Nephron (organoid): Measurements from ENCODE around the gene CEP164.

Experiments used
- H3K27ac Mint-ChIP-seq, 3 experiments: 2 replicates each; pipeline ENCODE4 v1.8.0; 2020; ENCODE audit warnings: mixed read lengths in 3 of 3, mild to moderate bottlenecking in 2 of 3, moderate library complexity in 1 of 3
- H3K27me3 Mint-ChIP-seq: 2 replicates; pipeline ENCODE4 v1.8.0; 2021; ENCODE audit warnings: low read depth, mild to moderate bottlenecking, moderate library complexity, mixed read lengths
- H3K36me3 Mint-ChIP-seq: 2 replicates; pipeline ENCODE4 v1.8.0; 2020; ENCODE audit warnings: low read depth, mixed read lengths
- H3K4me1 Mint-ChIP-seq: 2 replicates; pipeline ENCODE4 v1.8.0; 2020; ENCODE audit warnings: mixed read lengths
- H3K4me3 Mint-ChIP-seq, 3 experiments: 2 replicates each; pipeline ENCODE4 v1.8.0; 2020; ENCODE audit warnings: mild to moderate bottlenecking in 3 of 3, mixed read lengths in 3 of 3, moderate library complexity in 2 of 3
- H3K9me3 Mint-ChIP-seq: 2 replicates; pipeline ENCODE4 v1.8.0; 2020; ENCODE audit warnings: mixed read lengths
- TF ChIP-seq, protein P1 (sequence below), 3 experiments: fragments of 200-600 bp; sonication (generic); IDR thresholded peaks; one replicate each; pipeline ENCODE4 v1.5.0; 2021; ENCODE audit warnings: antibody characterized with exemption in 3 of 3; ENCODE audit not compliant: unreplicated experiment in 3 of 3

CEP164 gene

DNA sequence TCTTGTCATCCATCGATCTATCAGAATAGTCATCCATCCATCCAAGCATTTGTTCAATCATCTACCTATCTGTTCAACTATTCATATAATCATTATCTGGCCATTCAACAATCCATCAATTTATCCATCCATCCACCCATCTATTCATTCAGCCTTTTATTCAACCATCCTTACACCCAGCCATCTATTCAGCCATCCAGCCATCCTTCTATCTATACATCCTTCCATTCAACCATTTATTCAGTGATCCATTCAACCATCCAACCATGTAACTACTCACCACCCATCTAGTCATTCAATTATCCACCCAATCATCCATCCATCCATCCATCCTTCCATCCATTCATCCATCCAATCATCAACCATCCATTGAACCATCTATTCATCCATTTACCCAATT is 106.8 kb downstream of the CEP164 start:
- Mint-ChIP-seq H3K27ac (no peak overlapping the region), H3K9me3 (no peaks in the 10 kb centered on the region), H3K4me3 (no peak overlapping the region), H3K4me1 (no peaks in the 10 kb centered on the region), H3K36me3 (no peaks in the 10 kb centered on the region), H3K27me3 (peaks cover 26% of the 10 kb centered on the region)
- TF ChIP-seq, protein P1, sequence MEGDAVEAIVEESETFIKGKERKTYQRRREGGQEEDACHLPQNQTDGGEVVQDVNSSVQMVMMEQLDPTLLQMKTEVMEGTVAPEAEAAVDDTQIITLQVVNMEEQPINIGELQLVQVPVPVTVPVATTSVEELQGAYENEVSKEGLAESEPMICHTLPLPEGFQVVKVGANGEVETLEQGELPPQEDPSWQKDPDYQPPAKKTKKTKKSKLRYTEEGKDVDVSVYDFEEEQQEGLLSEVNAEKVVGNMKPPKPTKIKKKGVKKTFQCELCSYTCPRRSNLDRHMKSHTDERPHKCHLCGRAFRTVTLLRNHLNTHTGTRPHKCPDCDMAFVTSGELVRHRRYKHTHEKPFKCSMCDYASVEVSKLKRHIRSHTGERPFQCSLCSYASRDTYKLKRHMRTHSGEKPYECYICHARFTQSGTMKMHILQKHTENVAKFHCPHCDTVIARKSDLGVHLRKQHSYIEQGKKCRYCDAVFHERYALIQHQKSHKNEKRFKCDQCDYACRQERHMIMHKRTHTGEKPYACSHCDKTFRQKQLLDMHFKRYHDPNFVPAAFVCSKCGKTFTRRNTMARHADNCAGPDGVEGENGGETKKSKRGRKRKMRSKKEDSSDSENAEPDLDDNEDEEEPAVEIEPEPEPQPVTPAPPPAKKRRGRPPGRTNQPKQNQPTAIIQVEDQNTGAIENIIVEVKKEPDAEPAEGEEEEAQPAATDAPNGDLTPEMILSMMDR (IDR thresholded peaks at IDR 0.05; ENCODE audit: unreplicated experiment in 3 of 3), result no peak

DNA sequence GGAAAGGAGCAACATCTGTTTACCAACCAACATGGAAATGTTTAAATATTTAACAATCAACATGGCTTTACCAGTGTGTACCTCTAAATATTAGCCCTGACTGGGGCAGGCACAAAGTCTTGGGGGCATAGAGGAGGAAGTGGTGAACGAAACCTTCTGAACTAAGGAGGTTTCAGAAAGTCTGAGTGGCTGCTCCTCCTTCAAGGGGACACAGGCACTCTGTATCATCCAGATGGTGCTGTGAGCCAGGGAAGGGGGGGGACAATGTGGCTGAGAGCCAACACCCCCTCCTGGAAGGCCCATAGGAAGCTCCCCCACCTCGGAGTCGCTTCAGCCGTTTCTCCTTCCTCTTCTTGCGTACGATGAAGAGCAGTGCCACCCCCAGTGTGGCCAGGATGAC is 107.7 kb downstream of the CEP164 start:
- Mint-ChIP-seq H3K27me3 (peaks cover 30% of the 10 kb centered on the region), H3K27ac (no peak overlapping the region), H3K9me3 (no peaks in the 10 kb centered on the region), H3K36me3 (no peaks in the 10 kb centered on the region), H3K4me1 (no peaks in the 10 kb centered on the region), H3K4me3 (no peak overlapping the region)
- TF ChIP-seq, protein P1 (IDR thresholded peaks at IDR 0.05; ENCODE audit: unreplicated experiment in 3 of 3), result no peak

DNA sequence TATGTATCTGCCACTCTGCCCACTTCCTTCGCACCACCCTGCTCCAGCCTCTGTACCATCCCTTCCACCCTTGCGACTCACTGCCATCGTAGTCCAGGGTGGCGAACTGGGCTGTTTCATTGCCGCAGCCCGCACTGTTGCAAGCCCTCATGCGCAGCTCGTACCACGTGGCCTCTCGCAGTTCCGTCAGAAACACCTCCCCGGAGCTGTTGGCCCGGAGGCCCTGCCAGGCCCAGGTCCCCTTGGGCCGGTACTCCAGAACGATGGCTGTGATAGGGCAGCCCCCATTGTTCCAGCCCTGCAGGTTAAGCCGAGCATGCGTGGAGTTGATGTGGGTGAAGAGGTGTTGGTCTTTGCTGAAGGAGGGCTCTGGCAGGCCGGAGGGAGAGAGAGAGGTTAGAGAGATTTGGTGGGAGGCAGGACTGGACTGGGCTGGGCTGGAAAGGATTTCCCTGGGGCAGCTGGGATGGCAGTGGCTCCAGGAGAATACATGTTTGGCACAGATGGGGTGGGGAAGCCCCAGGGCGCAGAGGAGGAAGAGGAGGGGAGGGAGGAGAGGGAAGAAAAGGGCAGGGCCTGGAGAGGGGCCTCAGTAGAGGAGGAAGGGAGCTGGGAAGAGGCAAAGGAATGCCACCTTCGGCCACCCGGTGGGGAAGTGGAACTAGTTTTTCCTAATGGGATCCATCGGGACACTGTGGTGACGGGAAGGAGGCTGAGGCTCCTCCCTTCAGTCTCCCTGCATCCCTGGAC is 109.6 kb downstream of the CEP164 start:
- no peak overlapping the region for H3K4me3 Mint-ChIP-seq
- no peak overlapping the region for H3K27ac Mint-ChIP-seq
- H3K36me3 Mint-ChIP-seq, result no peaks in the 10 kb centered on the region
- H3K27me3 Mint-ChIP-seq, result peaks cover 26% of the 10 kb centered on the region
- TF ChIP-seq, protein P1 (IDR thresholded peaks at IDR 0.05; ENCODE audit: unreplicated experiment in 3 of 3), result no peak
- no peaks in the 10 kb centered on the region for H3K9me3 Mint-ChIP-seq
- H3K4me1 Mint-ChIP-seq, result no peaks in the 10 kb centered on the region

DNA sequence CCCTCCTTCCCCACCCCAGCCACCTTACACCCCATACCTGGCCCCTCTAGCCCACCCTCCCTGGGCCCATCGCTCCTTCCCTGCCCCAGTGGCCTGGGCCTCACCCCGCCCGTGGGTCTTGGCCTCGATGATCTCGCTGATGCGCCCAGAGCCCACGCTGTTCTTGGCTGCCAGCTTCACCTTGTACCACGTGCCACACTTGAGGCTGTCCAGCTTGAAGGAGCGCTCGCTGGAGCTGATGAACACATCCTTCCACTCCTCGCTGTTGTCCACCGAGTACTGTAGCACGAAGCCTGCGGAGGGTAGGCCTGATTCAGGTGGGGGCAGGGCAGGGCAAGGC is 110.1 kb downstream of the CEP164 start:
- Mint-ChIP-seq H3K36me3 (no peaks in the 10 kb centered on the region), H3K4me3 (no peak overlapping the region), H3K4me1 (no peaks in the 10 kb centered on the region), H3K27ac (no peak overlapping the region), H3K27me3 (peaks cover 26% of the 10 kb centered on the region), H3K9me3 (no peaks in the 10 kb centered on the region)
- TF ChIP-seq, protein P1 (IDR thresholded peaks at IDR 0.05; ENCODE audit: unreplicated experiment in 3 of 3), result no peak

- no peak overlapping the region for H3K4me3 Mint-ChIP-seq
These were observed 110.8 kb downstream of the CEP164 start for GRCh38 chr11:117438371-117439000.

More at GRCh38 chr11:117438371-117439000, 110.8 kb downstream of the CEP164 start:
- Mint-ChIP-seq H3K9me3 (no peaks in the 10 kb centered on the region), H3K4me1 (peaks cover 2% of the 10 kb centered on the region), H3K27me3 (peaks cover 29% of the 10 kb centered on the region), H3K27ac (no peak overlapping the region), H3K36me3 (no peaks in the 10 kb centered on the region)
- TF ChIP-seq, protein P1 (IDR thresholded peaks at IDR 0.05; ENCODE audit: unreplicated experiment in 3 of 3), result no peak
